KOPT-K1 (cell line): ENCODE results near the gene FBN1.

Experiments used
- H3K27ac ChIP-seq: fragments of 200-600 bp; sonication (generic); 2 replicates; pipeline ENCODE4 v1.5.1; 2016; ENCODE audit warnings: antibody characterized with exemption, mild to moderate bottlenecking, low read depth, low read length; ENCODE audit not compliant: poor library complexity, severe bottlenecking
- H3K36me3 ChIP-seq: fragments of 200-600 bp; sonication (generic); 2 replicates; pipeline ENCODE4 v1.5.1; 2017; ENCODE audit warnings: antibody characterized with exemption, mild to moderate bottlenecking, low read length, moderate library complexity; ENCODE audit not compliant: insufficient read depth
- H3K9me3 ChIP-seq: fragments of 200-600 bp; sonication (generic); 2 replicates; pipeline ENCODE4 v1.5.1; 2017; ENCODE audit warnings: antibody characterized with exemption, low read length, mild to moderate bottlenecking; ENCODE audit not compliant: insufficient read depth, poor library complexity, severe bottlenecking

Gene FBN1

GRCh38 chr15:48566668-48567067 is 78.8 kb downstream of the FBN1 start:
- H3K36me3 ChIP-seq: no peaks in the 10 kb centered on the region
- no peaks in the 10 kb centered on the region for H3K9me3 ChIP-seq
- no peak overlapping the region for H3K27ac ChIP-seq

DNA sequence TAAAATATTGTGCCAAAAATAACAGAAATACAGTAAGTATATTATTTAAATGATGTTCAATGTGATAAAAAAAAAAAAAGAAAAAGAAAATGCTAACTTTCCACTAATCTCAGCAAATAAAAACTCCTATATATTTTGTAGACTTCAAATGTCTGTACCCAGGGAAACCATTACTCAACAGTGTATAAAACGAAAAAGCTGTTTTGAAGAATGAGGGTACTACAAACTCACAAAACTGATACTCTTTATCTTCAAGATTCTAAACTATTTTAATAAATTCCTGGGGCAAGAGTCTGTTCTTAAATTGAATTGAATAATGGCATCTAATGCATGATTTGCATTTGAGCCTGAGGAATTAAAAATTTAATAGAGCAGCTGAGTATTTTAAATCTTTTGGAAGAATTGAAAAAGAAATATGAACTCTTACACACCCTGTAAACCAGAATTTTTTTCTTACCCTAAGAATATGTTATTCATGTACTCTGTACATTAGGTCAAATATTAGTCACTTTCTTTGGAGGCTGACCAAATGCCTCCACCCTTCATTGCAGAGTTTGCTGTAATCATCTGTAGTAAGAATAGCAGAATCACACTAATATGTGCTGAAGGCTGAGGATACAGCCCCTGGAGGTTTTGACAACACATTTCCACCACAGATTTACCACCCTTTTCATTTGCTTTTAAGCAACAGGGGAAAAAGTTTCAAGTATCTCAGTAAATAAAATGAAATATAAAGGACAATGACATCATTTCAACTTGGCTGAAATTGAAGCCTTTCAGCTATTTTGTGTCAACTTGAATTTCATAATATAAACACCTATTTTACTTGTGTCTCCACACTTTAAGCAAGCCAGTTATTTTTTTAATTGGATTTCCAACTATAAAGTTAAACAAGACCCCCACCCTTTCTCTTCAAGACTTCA is 79.7 kb downstream of the FBN1 start:
- Histone ChIP-seq H3K9me3 (no peaks in the 10 kb centered on the region), H3K36me3 (no peaks in the 10 kb centered on the region), H3K27ac (no peak overlapping the region)

DNA sequence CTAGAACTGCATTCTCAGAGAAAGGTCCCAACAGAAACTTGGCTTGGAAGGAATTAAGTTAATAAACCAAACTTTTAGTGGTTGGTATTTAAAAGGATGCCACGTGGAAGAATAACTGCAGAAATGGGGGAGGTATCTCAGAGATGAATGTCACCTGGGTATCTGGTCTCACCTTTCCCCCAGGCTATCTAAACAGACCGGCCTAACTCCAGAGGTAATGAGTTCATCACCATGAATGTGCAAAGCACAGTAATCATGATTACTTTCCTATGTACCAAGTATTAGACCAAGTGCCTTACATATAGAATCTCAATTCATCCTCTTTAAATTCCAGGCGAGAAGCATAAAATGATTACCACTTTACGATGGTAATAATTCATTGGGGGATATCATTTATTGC is 80.8 kb downstream of the FBN1 start:
- Histone ChIP-seq H3K27ac (no peak overlapping the region), H3K36me3 (no peaks in the 10 kb centered on the region), H3K9me3 (no peaks in the 10 kb centered on the region)

GRCh38 chr15:48563934-48564333 is 81.6 kb downstream of the FBN1 start:
- Histone ChIP-seq H3K36me3 (no peaks in the 10 kb centered on the region), H3K9me3 (no peaks in the 10 kb centered on the region), H3K27ac (no peak overlapping the region)

DNA sequence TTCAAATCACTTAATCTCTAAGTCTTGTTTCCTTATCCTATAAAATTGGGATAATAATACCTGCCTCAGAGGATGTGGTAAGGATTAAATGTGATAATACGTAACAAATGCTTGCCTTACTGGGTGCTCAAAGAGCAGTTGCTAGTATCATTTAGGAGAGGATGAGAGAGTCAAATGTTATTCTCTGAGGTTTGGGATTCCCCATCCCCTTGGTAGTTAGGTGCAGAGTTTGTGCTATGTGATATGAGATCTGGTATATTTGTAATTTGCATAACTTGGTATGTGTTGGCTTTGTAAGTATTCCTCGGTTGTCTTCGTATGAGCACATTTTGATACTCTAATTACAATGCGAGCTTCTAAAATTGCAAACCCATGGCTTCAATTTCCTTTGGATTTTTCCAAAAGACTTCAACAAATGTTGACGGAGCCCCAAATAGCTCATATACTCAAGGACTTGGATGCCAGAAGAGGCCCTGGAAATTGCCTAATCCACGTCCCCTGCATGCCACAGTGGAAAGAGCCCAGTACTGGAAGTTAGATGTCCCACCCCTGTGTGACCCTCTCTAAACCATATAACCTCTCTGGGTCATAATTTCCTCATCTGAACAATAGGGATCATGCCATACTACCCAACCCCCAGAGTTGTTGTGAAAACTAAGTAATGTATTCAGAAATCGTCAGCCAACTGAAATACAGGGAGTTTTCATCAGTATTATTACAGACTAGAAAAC is 85.0 kb downstream of the FBN1 start:
- no peaks in the 10 kb centered on the region for H3K36me3 ChIP-seq
- no peaks in the 10 kb centered on the region for H3K9me3 ChIP-seq
- no peak overlapping the region for H3K27ac ChIP-seq

DNA sequence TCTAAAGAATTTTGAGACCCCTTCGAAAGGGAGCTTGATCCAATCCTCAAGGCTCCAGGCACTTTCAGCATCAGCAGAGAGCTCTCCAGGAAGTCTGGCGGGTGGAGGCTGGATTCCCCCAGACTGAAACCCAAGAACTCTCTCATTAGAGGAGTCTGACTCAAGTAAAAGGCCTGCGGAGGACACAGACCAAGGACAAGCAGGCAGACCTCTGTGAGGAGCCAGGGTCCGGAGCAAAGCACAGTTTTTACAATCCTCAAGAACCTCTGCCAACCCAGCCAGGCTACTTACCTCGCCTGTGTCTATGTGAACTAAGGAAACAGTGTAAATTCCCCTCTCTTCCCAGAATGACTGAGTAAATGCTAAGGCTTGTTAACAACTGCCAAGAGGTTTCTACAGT is 86.2 kb downstream of the FBN1 start:
- Histone ChIP-seq H3K27ac (no peak overlapping the region), H3K36me3 (no peaks in the 10 kb centered on the region), H3K9me3 (no peaks in the 10 kb centered on the region)

- no peaks in the 10 kb centered on the region for H3K36me3 ChIP-seq
- no peaks in the 10 kb centered on the region for H3K9me3 ChIP-seq
- H3K27ac ChIP-seq: no peak overlapping the region
Measured at GRCh38 chr15:48558226-48558625, 87.3 kb downstream of the FBN1 start.

GRCh38 chr15:48557335-48557734 is 88.2 kb downstream of the FBN1 start:
- no peaks in the 10 kb centered on the region for H3K9me3 ChIP-seq
- no peaks in the 10 kb centered on the region for H3K36me3 ChIP-seq
- H3K27ac ChIP-seq: no peak overlapping the region

DNA sequence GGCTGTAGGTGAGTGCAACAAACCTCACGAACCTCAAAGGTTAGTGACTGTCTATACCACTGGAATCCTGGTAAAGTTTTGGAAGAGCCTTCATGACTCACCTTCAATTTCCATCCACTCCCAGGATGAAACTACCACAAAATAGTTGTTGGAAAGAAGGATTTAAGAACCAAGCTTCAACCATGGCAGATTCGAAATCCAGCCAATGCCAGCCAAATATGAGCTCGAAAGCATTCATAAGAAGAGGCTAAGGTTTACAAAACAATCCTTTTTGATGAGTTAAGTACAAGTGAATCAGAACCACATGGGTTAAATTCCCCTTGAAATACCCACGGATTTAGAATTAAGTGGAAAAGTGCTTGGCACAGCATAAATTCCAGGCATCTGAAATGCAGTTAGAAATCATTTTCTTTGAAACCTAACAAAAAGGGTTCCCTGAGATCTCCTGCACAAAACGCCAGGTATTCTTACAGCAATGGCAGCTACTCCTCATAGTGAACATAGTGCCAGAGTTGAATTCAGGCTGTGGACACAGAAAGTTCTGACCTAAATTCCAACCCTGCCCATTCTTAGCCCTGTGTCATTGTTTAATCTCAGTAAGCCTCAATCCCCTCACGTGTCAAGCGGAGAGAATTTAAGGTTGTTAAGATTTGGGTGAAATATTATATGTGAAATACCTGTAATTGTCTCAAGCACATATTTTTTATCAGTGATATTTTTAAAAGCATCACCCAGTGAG is 89.2 kb downstream of the FBN1 start:
- Histone ChIP-seq H3K9me3 (no peaks in the 10 kb centered on the region), H3K27ac (no peak overlapping the region), H3K36me3 (no peaks in the 10 kb centered on the region)

- H3K36me3 ChIP-seq: no peaks in the 10 kb centered on the region
- no peak overlapping the region for H3K27ac ChIP-seq
- H3K9me3 ChIP-seq: no peaks in the 10 kb centered on the region
Measured at GRCh38 chr15:48555241-48555881, 90.1 kb downstream of the FBN1 start.

- Histone ChIP-seq H3K36me3 (no peaks in the 10 kb centered on the region), H3K9me3 (no peaks in the 10 kb centered on the region), H3K27ac (no peak overlapping the region)
Measured at GRCh38 chr15:48554112-48554511, 91.4 kb downstream of the FBN1 start.

GRCh38 chr15:48553559-48553958 is 92.0 kb downstream of the FBN1 start:
- no peaks in the 10 kb centered on the region for H3K36me3 ChIP-seq
- H3K9me3 ChIP-seq: no peaks in the 10 kb centered on the region
- no peak overlapping the region for H3K27ac ChIP-seq

- no peaks in the 10 kb centered on the region for H3K36me3 ChIP-seq
- no peaks in the 10 kb centered on the region for H3K9me3 ChIP-seq
- no peak overlapping the region for H3K27ac ChIP-seq
Measured at GRCh38 chr15:48550822-48551525, 94.5 kb downstream of the FBN1 start.

- no peak overlapping the region for H3K27ac ChIP-seq
- no peaks in the 10 kb centered on the region for H3K36me3 ChIP-seq
- H3K9me3 ChIP-seq: no peaks in the 10 kb centered on the region
Measured at GRCh38 chr15:48548455-48548854, 97.1 kb downstream of the FBN1 start.
